Measurements from ENCODE around the gene NAPB. TPM values are rescaled to one million over a fixed set of nuclear protein-coding genes. Genes with fewer than 3 reads are reported as not detected.
A peak's percentile ranks its signal among the peaks of the same experiment; 100 is the strongest.

The NAPB gene
- total and polyA plus RNA-seq, 10 of the 15 experiments (the other 5 are each of a cell fraction or from before 2014, with no cell fraction given): 2.1 to 15.9 (median 7.2) TPM

DNA sequence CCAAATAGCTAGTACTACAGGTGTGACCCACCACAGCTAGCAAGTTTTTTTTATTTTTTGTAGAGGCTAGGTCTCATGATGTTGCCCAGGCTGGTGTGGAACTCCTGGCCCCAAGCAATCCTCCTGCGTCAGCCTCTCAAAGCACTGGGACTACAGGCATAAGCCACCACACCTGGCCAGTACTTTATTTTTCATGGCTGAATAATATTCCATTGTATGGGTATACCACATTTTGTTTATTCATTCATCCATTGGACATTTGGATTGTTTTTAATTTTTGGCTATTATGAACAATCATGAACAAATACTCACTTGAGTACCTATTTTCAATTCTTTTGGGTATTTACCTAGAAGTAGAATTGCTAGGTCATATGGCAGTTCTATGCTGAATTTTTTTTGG is 77.7 kb downstream of the NAPB start (continued):
- TF ChIP-seq ZBED1 (IDR thresholded peaks at IDR 0.05; ENCODE audit: borderline replicate concordance): no peak
- no peak for TF ChIP-seq ZZZ3 (IDR thresholded peaks at IDR 0.05; ENCODE audit: control insufficient read depth, insufficient read length, low read depth)
- no peak for TF ChIP-seq ZNF207 (IDR thresholded peaks at IDR 0.05; ENCODE audit: borderline replicate concordance)
- no peak for TF ChIP-seq KAT2A (conservative IDR thresholded peaks at IDR 0.05; ENCODE audit: control insufficient read depth, low read depth, low read length)
- no peak for TF ChIP-seq TAF1 (IDR thresholded peaks at IDR 0.05; ENCODE audit: borderline replicate concordance, low read depth, low read length)
- TF ChIP-seq IRF4 (IDR thresholded peaks at IDR 0.05; ENCODE audit: low read depth, low read length): no peak
- no peak for TF ChIP-seq IKZF1 (conservative IDR thresholded peaks at IDR 0.05)
- TF ChIP-seq CBX3 (IDR thresholded peaks at IDR 0.05; ENCODE audit: borderline replicate concordance, low read depth): no peak
- no peak for TF ChIP-seq CHD4 (IDR thresholded peaks at IDR 0.05)
- no peak for TF ChIP-seq TBL1XR1 (IDR thresholded peaks at IDR 0.05; ENCODE audit: low read depth, low read length)

- TF ChIP-seq RUNX3 (IDR thresholded peaks at IDR 0.05; ENCODE audit: low read length): peak; percentile 60
- TF ChIP-seq JUNB (IDR thresholded peaks at IDR 0.05): peak; percentile 8; the same call in 1 of the 2 replicates
- peak; percentile 79; the same call in 1 of the 3 replicates for TF ChIP-seq POU2F2 (IDR thresholded peaks at IDR 0.05; ENCODE audit: borderline replicate concordance, low read depth, low read length)
- TF ChIP-seq, protein P1, sequence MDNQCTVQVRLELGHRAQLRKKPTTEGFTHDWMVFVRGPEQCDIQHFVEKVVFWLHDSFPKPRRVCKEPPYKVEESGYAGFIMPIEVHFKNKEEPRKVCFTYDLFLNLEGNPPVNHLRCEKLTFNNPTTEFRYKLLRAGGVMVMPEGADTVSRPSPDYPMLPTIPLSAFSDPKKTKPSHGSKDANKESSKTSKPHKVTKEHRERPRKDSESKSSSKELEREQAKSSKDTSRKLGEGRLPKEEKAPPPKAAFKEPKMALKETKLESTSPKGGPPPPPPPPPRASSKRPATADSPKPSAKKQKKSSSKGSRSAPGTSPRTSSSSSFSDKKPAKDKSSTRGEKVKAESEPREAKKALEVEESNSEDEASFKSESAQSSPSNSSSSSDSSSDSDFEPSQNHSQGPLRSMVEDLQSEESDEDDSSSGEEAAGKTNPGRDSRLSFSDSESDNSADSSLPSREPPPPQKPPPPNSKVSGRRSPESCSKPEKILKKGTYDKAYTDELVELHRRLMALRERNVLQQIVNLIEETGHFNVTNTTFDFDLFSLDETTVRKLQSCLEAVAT (IDR thresholded peaks at IDR 0.05): no peak
- TF ChIP-seq ZNF207 (IDR thresholded peaks at IDR 0.05; ENCODE audit: borderline replicate concordance): no peak
- ATAC-seq: peak; percentile 66
- Histone ChIP-seq H3K27ac (ENCODE audit: control insufficient read depth, insufficient read depth) (no peak overlapping the region), H3K4me3 (no peak overlapping the region), H3K79me2 (ENCODE audit: control insufficient read depth, insufficient read depth, low read length) (no peaks in the 10 kb centered on the region), H2AFZ (ENCODE audit: control insufficient read depth, low read depth, low read length) (no peak overlapping the region), H4K20me1 (ENCODE audit: control insufficient read depth, insufficient read depth) (no peaks in the 10 kb centered on the region), H3K4me2 (ENCODE audit: control insufficient read depth, insufficient read depth) (0 out of 2 replicates have a peak overlapping the region, but pooled peaks have one; percentile 5), H3K27me3 (replicated peaks in 1 of 2; ENCODE audit: control insufficient read depth in 2 of 2, insufficient read depth in 2 of 2, low read length in 1 of 2) (no peaks in the 10 kb centered on the region), H3K36me3 (ENCODE audit: control insufficient read depth in 2 of 2, insufficient read depth in 2 of 2, low read length in 1 of 2) (no peaks in the 10 kb centered on the region), H3K4me1 (ENCODE audit: control insufficient read depth, insufficient read depth, low read length) (no peaks in the 10 kb centered on the region; the same call in none of the 2 replicates), H3K9me3 (replicated peaks; ENCODE audit: control insufficient read depth, insufficient read depth, low read length) (no peaks in the 10 kb centered on the region), H3K9ac (ENCODE audit: control insufficient read depth, insufficient read depth, low read length) (no peak overlapping the region)
- intact Hi-C loops (cut with micrococcal nuclease; ENCODE audit: unreplicated experiment): loop anchor here (10.0 kb wide), 1 partner anchor 286 kb away; no protein-coding TSS in a partner anchor
- CTCF ChIA-PET: interaction anchor here (0.6 to 3.5 kb wide), 10 partner anchors 9 to 1006 kb away, joined by 3 to 35 read pairs (median 4); no protein-coding TSS in a partner anchor
- in situ Hi-C loops (cut with MboI): loop anchor here (5.0 kb wide), 2 partner anchors 649 to 1004 kb away; no protein-coding TSS in a partner anchor
- POLR2A ChIA-PET: no interaction called here
- no TSS peak for BruUV-seq (replicated peaks)
- no peak for FAIRE-seq
- WGBS (ENCODE audit: insufficient coverage, insufficient replicate concordance, low lambda C conversion rate, missing lambda C conversion rate): 21% methylated on average over 2 of the region's 2 CpGs
- no peak for DNase-seq (ENCODE audit: low read depth, low spot score)
- SMC1A ChIA-PET (ENCODE audit: uncharacterized antibody, unreplicated experiment): interaction anchor here (1.1 to 2.7 kb wide), 5 partner anchors 9 to 649 kb away, joined by 4 to 9 read pairs (median 5); no protein-coding TSS in a partner anchor
- RAD21 ChIA-PET (ENCODE audit: unreplicated experiment): interaction anchor here (0.7 to 2.9 kb wide), 10 partner anchors 9 to 1007 kb away, joined by 3 to 21 read pairs (median 4); partner anchors contain the start of gene NXT1
Observed at GRCh38 chr20:23341073-23341472, 80.2 kb downstream of the NAPB start.

Data from GM12878 (cell line).